Parathyroid adenoma (tissue), 2 donors: Measurements from ENCODE around the gene PARG.

Experiments used
- H2AFZ ChIP-seq: fragments of 300-600 bp; sonication (generic); one replicate; pipeline ENCODE4 v1.7.0; 2017; ENCODE audit warnings: antibody characterized with exemption, mild to moderate bottlenecking
- H3K27ac ChIP-seq: fragments of 300-600 bp; sonication (generic); one replicate; pipeline ENCODE4 v1.7.0; 2017
- H3K27me3 ChIP-seq: fragments of 300-600 bp; sonication (generic); one replicate; pipeline ENCODE4 v1.7.0; 2017; ENCODE audit warnings: low read length; ENCODE audit not compliant: control insufficient read depth, insufficient read depth
- H3K36me3 ChIP-seq: fragments of 300-600 bp; sonication (generic); one replicate; pipeline ENCODE4 v1.7.0; 2017; ENCODE audit warnings: low read length; ENCODE audit not compliant: control insufficient read depth, insufficient read depth
- H3K4me1 ChIP-seq: fragments of 300-600 bp; sonication (generic); one replicate; pipeline ENCODE4 v1.7.0; 2017; ENCODE audit warnings: control low read depth
- H3K4me2 ChIP-seq: fragments of 300-600 bp; sonication (generic); one replicate; pipeline ENCODE4 v1.7.0; 2017; ENCODE audit warnings: low read length
- H3K4me3 ChIP-seq: fragments of 300-600 bp; sonication (generic); one replicate; pipeline ENCODE4 v1.7.0; 2017; ENCODE audit warnings: low read depth, low read length
- H3K79me2 ChIP-seq: fragments of 300-600 bp; sonication (generic); one replicate; pipeline ENCODE4 v1.7.0; 2017; ENCODE audit warnings: control low read depth
- H3K9ac ChIP-seq: fragments of 300-600 bp; sonication (generic); one replicate; pipeline ENCODE4 v1.7.0; 2017; ENCODE audit warnings: mild to moderate bottlenecking
- H3K9me3 ChIP-seq: fragments of 300-600 bp; sonication (generic); one replicate; pipeline ENCODE4 v1.7.0; 2017; ENCODE audit warnings: low read length; ENCODE audit not compliant: control insufficient read depth
- CTCF ChIP-seq: fragments of 300-600 bp; sonication (generic); IDR thresholded peaks from one replicate; pipeline ENCODE4 v1.7.0; 2017; ENCODE audit warnings: antibody characterized with exemption, mild to moderate bottlenecking
- donor health status: primary hyperparathyroidism.

The PARG gene

GRCh38 chr10:49837051-49837478 lies 104.8 kb downstream of the PARG start:
- H3K9ac ChIP-seq: no peak overlapping the region
- no peaks in the 10 kb centered on the region for H3K36me3 ChIP-seq
- H2AFZ ChIP-seq: no peak overlapping the region
- H3K79me2 ChIP-seq: no peaks in the 10 kb centered on the region
- no peaks in the 10 kb centered on the region for H3K9me3 ChIP-seq
- no peak overlapping the region for H3K4me3 ChIP-seq
- no peak overlapping the region for H3K27ac ChIP-seq
- H3K4me2 ChIP-seq: no peak overlapping the region
- no peak for TF ChIP-seq CTCF
- no peaks in the 10 kb centered on the region for H3K4me1 ChIP-seq
- no peaks in the 10 kb centered on the region for H3K27me3 ChIP-seq

GRCh38 chr10:49834976-49835375 lies 106.9 kb downstream of the PARG start:
- H2AFZ ChIP-seq: no peak overlapping the region
- H3K79me2 ChIP-seq: no peaks in the 10 kb centered on the region
- no peak overlapping the region for H3K27ac ChIP-seq
- H3K4me3 ChIP-seq: no peak overlapping the region
- H3K4me2 ChIP-seq: no peak overlapping the region
- H3K36me3 ChIP-seq: no peaks in the 10 kb centered on the region
- no peaks in the 10 kb centered on the region for H3K4me1 ChIP-seq
- no peak overlapping the region for H3K9ac ChIP-seq
- no peaks in the 10 kb centered on the region for H3K27me3 ChIP-seq
- H3K9me3 ChIP-seq: no peaks in the 10 kb centered on the region
- no peak for TF ChIP-seq CTCF

GRCh38 chr10:49834201-49834600 lies 107.6 kb downstream of the PARG start:
- Histone ChIP-seq H3K27ac (no peak overlapping the region), H3K9ac (no peak overlapping the region), H3K36me3 (no peaks in the 10 kb centered on the region), H3K4me3 (no peak overlapping the region), H3K4me2 (no peak overlapping the region), H3K9me3 (no peaks in the 10 kb centered on the region), H3K4me1 (no peaks in the 10 kb centered on the region), H2AFZ (no peak overlapping the region), H3K27me3 (no peaks in the 10 kb centered on the region), H3K79me2 (no peaks in the 10 kb centered on the region)
- TF ChIP-seq CTCF: no peak

- Histone ChIP-seq H3K9me3 (no peaks in the 10 kb centered on the region), H3K4me3 (no peak overlapping the region), H3K4me2 (no peak overlapping the region), H3K27ac (no peak overlapping the region), H3K4me1 (no peaks in the 10 kb centered on the region), H3K27me3 (no peaks in the 10 kb centered on the region), H3K9ac (no peak overlapping the region), H2AFZ (no peak overlapping the region), H3K36me3 (no peaks in the 10 kb centered on the region), H3K79me2 (no peaks in the 10 kb centered on the region)
- no peak for TF ChIP-seq CTCF
Observed at GRCh38 chr10:49833168-49833567, 108.7 kb downstream of the PARG start.

GRCh38 chr10:49831352-49832035 lies 110.3 kb downstream of the PARG start:
- no peaks in the 10 kb centered on the region for H3K36me3 ChIP-seq
- no peak overlapping the region for H3K4me3 ChIP-seq
- H3K4me1 ChIP-seq: peaks cover 11% of the 10 kb centered on the region
- H3K9me3 ChIP-seq: no peaks in the 10 kb centered on the region
- H3K27me3 ChIP-seq: no peaks in the 10 kb centered on the region
- TF ChIP-seq CTCF: no peak
- no peak overlapping the region for H3K27ac ChIP-seq
- H3K4me2 ChIP-seq: no peak overlapping the region
- no peaks in the 10 kb centered on the region for H3K79me2 ChIP-seq
- H2AFZ ChIP-seq: no peak overlapping the region
- no peak overlapping the region for H3K9ac ChIP-seq
